ENCODE data around the gene CTTN. TPM values are rescaled to one million over a fixed set of nuclear protein-coding genes. Genes with fewer than 3 reads are reported as not detected.
A peak's percentile ranks its signal among the peaks of the same experiment; 100 is the strongest.

The CTTN gene
- total and polyA plus RNA-seq, 9 of the 15 experiments (the other 6 are each of a cell fraction or from before 2014, with no cell fraction given) = 9.9 to 158 (median 99.7) TPM

GRCh38 chr11:70440206-70440605 lies 41.9 kb downstream of the CTTN start:
- H3K4me3 ChIP-seq = no peak overlapping the region
- H3K79me2 ChIP-seq (ENCODE audit: control insufficient read depth, insufficient read depth, low read length) = no peaks in the 10 kb centered on the region
- CTCF ChIA-PET (ENCODE audit: low intra/inter-chr PET ratio) = no interaction called here
- TF ChIP-seq ZNF518B (CRISPR knock-in tag; IDR thresholded peaks at IDR 0.05) (no peak), HINFP (tag; conservative IDR thresholded peaks at IDR 0.05; ENCODE audit: low read depth) (no peak), BHLHE40 (IDR thresholded peaks at IDR 0.05; ENCODE audit: low read length) (peak; percentile 51; the same call in 1 of the 2 replicates)
- POLR2A ChIA-PET = interaction anchor here (0.6 to 1.5 kb wide), 6 partner anchors 8 to 252 kb away, joined by 3 to 5 read pairs (median 3); no protein-coding TSS in a partner anchor
- in situ Hi-C loops (cut with MboI) = no loop called here
- no peaks in the 10 kb centered on the region for H4K20me1 ChIP-seq (replicated peaks; ENCODE audit: control insufficient read depth, insufficient read depth, low read length)
- no TSS peak for BruUV-seq (replicated peaks)
- no peaks in the 10 kb centered on the region for H3K9me1 ChIP-seq (ENCODE audit: control insufficient read depth, insufficient read depth, low read length)
- no peak overlapping the region for H3K9ac ChIP-seq (ENCODE audit: insufficient read depth in 1 of 2, low read depth in 2 of 2, low read length in 2 of 2)
- WGBS (ENCODE audit: insufficient coverage, low coverage, missing lambda C conversion rate) = 79% methylated on average over 6 of the region's 6 CpGs
- no peak overlapping the region for H3K27ac ChIP-seq (ENCODE audit: extremely low read depth, low read depth, low read length)
- H3K9me3 ChIP-seq (replicated peaks; ENCODE audit: control insufficient read depth, insufficient read depth, low read depth, low read length) = no peaks in the 10 kb centered on the region
- no peak overlapping the region for H3K4me2 ChIP-seq (ENCODE audit: insufficient read depth, low read length)
- H3K27me3 ChIP-seq (ENCODE audit: control insufficient read depth in 2 of 2, insufficient read depth in 2 of 2, low read length in 2 of 2) = peaks cover 3 to 16% of the 10 kb centered on the region in 2 experiments; a peak in 3 of 5 replicates
- intact Hi-C loops (cut with micrococcal nuclease) = loop anchor here (10.0 kb wide), 1 partner anchor 235 kb away; the partner anchor contains the start of gene FADD
- peaks cover 0 to 12% of the 10 kb centered on the region in 2 experiments; a peak in 2 of 5 replicates for H3K4me1 ChIP-seq (replicated peaks in 1 of 2; ENCODE audit: control insufficient read depth in 2 of 2, insufficient read depth in 2 of 2, low read length in 2 of 2)
- no peak for ATAC-seq
- peaks cover 27% of the 10 kb centered on the region; the same call in 2 of the 3 replicates for H3K36me3 ChIP-seq (ENCODE audit: control insufficient read depth, insufficient read depth, low read length)
- no peak for FAIRE-seq
- DNase-seq (ENCODE audit: extremely low read depth in 1 of 4, low spot score in 3 of 4) = no peak
- no peak overlapping the region for H2AFZ ChIP-seq (ENCODE audit: low read depth, low read length)

Data from K562 (cell line).